GM21367 (cell line): ENCODE results near the gene TPST2.

Source experiments
- ATAC-seq: cut with Tn5 transposase; IDR thresholded peaks from one replicate; pipeline ENCODE4 v1.9.1; 2021; ENCODE audit not compliant: unreplicated experiment

Gene TPST2

GRCh38 chr22:26503758-26504157, 86.2 kb downstream of the TPST2 start:
- no peak for ATAC-seq

GRCh38 chr22:26502688-26503561, 87.0 kb downstream of the TPST2 start:
- ATAC-seq: no peak

- ATAC-seq: no peak
Observed at GRCh38 chr22:26501996-26502395, 87.9 kb downstream of the TPST2 start.

GRCh38 chr22:26499188-26499703, 90.7 kb downstream of the TPST2 start:
- ATAC-seq: no peak

GRCh38 chr22:26496456-26496855, 93.5 kb downstream of the TPST2 start:
- ATAC-seq: no peak

- no peak for ATAC-seq
Observed at GRCh38 chr22:26494506-26494905, 95.4 kb downstream of the TPST2 start.

GRCh38 chr22:26492220-26492619, 97.7 kb downstream of the TPST2 start:
- ATAC-seq: no peak

- ATAC-seq: no peak
Observed at GRCh38 chr22:26489447-26490036, 100.4 kb downstream of the TPST2 start.

GRCh38 chr22:26487996-26488395, 101.9 kb downstream of the TPST2 start:
- ATAC-seq: no peak

GRCh38 chr22:26486394-26486793, 103.5 kb downstream of the TPST2 start:
- no peak for ATAC-seq

- no peak for ATAC-seq
Observed at GRCh38 chr22:26485806-26486390, 104.0 kb downstream of the TPST2 start.

GRCh38 chr22:26485013-26485412, 104.9 kb downstream of the TPST2 start:
- ATAC-seq: no peak

GRCh38 chr22:26484360-26484706, 105.6 kb downstream of the TPST2 start:
- no peak for ATAC-seq

- ATAC-seq: peak; percentile 34
Observed at GRCh38 chr22:26483439-26484359, 106.2 kb downstream of the TPST2 start, which contains the start of the genes HPS4 and SRRD. Gene HPS4 (minus strand): TSS chr22:26483783. CDS start chr22:26481762, 2,021 bp downstream. Gene SRRD (plus strand): TSS chr22:26483877. CDS start chr22:26483891, 14 bp downstream.

GRCh38 chr22:26483043-26483438, 106.9 kb downstream of the TPST2 start:
- ATAC-seq: peak; percentile 10

GRCh38 chr22:26482161-26482560, 107.8 kb downstream of the TPST2 start:
- no peak for ATAC-seq

- no peak for ATAC-seq
Observed at GRCh38 chr22:26481694-26482093, 108.2 kb downstream of the TPST2 start.

GRCh38 chr22:26481112-26481693, 108.7 kb downstream of the TPST2 start:
- ATAC-seq: no peak

- no peak for ATAC-seq
Observed at GRCh38 chr22:26480611-26480932, 109.4 kb downstream of the TPST2 start.

- ATAC-seq: no peak
Observed at GRCh38 chr22:26479792-26480610, 109.9 kb downstream of the TPST2 start.
